SU-DHL-6 (cell line): Measurements from ENCODE around the gene NRL.

Source experiments
- H2AFZ ChIP-seq: fragments of 200-600 bp; sonication (generic); 2 replicates; pipeline ENCODE4 v1.6.1; 2014; ENCODE audit warnings: low read depth, mild to moderate bottlenecking, moderate library complexity, mixed read lengths, antibody characterized with exemption, low read length; ENCODE audit not compliant: severe bottlenecking
- H3F3A ChIP-seq: fragments of 200-600 bp; shearing (Covaris generic); 2 replicates; pipeline ENCODE4 v1.6.0; 2016; ENCODE audit warnings: antibody characterized with exemption, mild to moderate bottlenecking; ENCODE audit not compliant: insufficient read depth
- H3K27ac ChIP-seq: fragments of 200-600 bp; sonication (generic); 2 replicates; pipeline ENCODE4 v1.5.1; 2016; ENCODE audit warnings: low read depth, mild to moderate bottlenecking, low read length, moderate library complexity, mixed read lengths
- H3K27me3 ChIP-seq: fragments of 200-600 bp; sonication (generic), shearing (Covaris generic); 2 replicates; pipeline ENCODE4 v1.6.0; 2014; ENCODE audit warnings: mild to moderate bottlenecking, low read length
- H3K36me3 ChIP-seq: fragments of 200-600 bp; sonication (generic); 2 replicates; pipeline ENCODE4 v1.6.1; 2014; ENCODE audit warnings: mild to moderate bottlenecking, low read length, mixed read lengths
- H3K4me2 ChIP-seq: fragments of 300-600, 200-600 bp; shearing (Covaris generic), sonication (generic); 2 replicates; pipeline ENCODE4 v1.6.0; 2014; ENCODE audit warnings: low read length, low read depth, mild to moderate bottlenecking; ENCODE audit not compliant: poor library complexity, severe bottlenecking
- H3K4me3 ChIP-seq: fragments of 200-600 bp; sonication (generic); 2 replicates; pipeline ENCODE4 v1.5.1; 2014; ENCODE audit warnings: antibody characterized with exemption, low read length, mild to moderate bottlenecking, mixed read lengths; ENCODE audit not compliant: insufficient read depth, poor library complexity, severe bottlenecking
- H3K79me2 ChIP-seq: fragments of 200-600 bp; sonication (generic); 2 replicates; pipeline ENCODE4 v1.6.1; 2014; ENCODE audit warnings: mild to moderate bottlenecking, low read length, moderate library complexity; ENCODE audit not compliant: insufficient read depth
- H3K9ac ChIP-seq: fragments of 200-600 bp; sonication (generic); 2 replicates; pipeline ENCODE4 v1.7.0; 2014; ENCODE audit warnings: mild to moderate bottlenecking, low read length
- H3K9me2 ChIP-seq: fragments of 200-600 bp; sonication (generic); replicated peaks from 2 replicates; pipeline ENCODE4 v1.6.1; 2014; ENCODE audit warnings: low read length; ENCODE audit not compliant: insufficient read depth
- H3K9me3 ChIP-seq: fragments of 200-600 bp; sonication (generic); 2 replicates; pipeline ENCODE4 v1.6.1; 2014; ENCODE audit warnings: low read length, mixed read lengths; ENCODE audit not compliant: insufficient read depth
- H4K20me1 ChIP-seq: fragments of 200-600 bp; sonication (generic); 2 replicates; pipeline ENCODE4 v1.6.1; 2014; ENCODE audit warnings: low read depth, mild to moderate bottlenecking, antibody characterized with exemption, low read length, moderate library complexity, mixed read lengths
- EZH2phosphoT487 ChIP-seq: fragments of 200-600 bp; sonication (generic), shearing (Covaris generic); conservative IDR thresholded peaks from 2 replicates; pipeline ENCODE4 v1.6.1; 2018; ENCODE audit warnings: mild to moderate bottlenecking, antibody characterized with exemption, low read length, moderate library complexity, mixed read lengths
- TF ChIP-seq, protein P1 (sequence below): fragments of 200-600 bp; sonication (generic); IDR thresholded peaks from one replicate; pipeline ENCODE4 v1.5.1; 2017; ENCODE audit warnings: antibody characterized with exemption, mild to moderate bottlenecking, low read length, moderate library complexity; ENCODE audit not compliant: insufficient read depth, poor library complexity, severe bottlenecking

NRL gene

DNA sequence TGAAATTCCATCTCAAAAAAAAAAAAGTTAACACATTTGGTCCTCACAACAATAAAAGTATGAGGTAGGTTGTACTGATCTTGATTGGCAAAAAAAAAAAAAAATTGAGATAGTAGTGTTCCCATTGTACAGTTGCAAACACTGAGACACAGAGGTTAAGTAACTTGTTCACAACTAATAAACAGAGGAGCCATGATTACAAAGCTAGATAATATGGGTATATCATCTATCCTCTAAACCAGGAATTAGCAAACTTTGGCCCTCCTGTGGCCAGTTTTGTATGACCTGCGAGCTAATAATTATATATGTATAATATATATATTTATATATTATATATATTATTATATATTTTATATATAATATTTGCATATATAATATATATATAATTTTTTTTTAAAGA, 19.0 kb upstream of the NRL start:
- TF ChIP-seq, protein P1, sequence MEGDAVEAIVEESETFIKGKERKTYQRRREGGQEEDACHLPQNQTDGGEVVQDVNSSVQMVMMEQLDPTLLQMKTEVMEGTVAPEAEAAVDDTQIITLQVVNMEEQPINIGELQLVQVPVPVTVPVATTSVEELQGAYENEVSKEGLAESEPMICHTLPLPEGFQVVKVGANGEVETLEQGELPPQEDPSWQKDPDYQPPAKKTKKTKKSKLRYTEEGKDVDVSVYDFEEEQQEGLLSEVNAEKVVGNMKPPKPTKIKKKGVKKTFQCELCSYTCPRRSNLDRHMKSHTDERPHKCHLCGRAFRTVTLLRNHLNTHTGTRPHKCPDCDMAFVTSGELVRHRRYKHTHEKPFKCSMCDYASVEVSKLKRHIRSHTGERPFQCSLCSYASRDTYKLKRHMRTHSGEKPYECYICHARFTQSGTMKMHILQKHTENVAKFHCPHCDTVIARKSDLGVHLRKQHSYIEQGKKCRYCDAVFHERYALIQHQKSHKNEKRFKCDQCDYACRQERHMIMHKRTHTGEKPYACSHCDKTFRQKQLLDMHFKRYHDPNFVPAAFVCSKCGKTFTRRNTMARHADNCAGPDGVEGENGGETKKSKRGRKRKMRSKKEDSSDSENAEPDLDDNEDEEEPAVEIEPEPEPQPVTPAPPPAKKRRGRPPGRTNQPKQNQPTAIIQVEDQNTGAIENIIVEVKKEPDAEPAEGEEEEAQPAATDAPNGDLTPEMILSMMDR = no peak
- TF ChIP-seq EZH2phosphoT487 = no peak
- no peaks in the 10 kb centered on the region for H3K36me3 ChIP-seq
- H3K4me2 ChIP-seq = no peak overlapping the region
- H3K79me2 ChIP-seq = no peaks in the 10 kb centered on the region
- no peaks in the 10 kb centered on the region for H4K20me1 ChIP-seq
- H3K9me3 ChIP-seq = no peaks in the 10 kb centered on the region
- no peak overlapping the region for H2AFZ ChIP-seq
- H3K27ac ChIP-seq = no peak overlapping the region
- H3F3A ChIP-seq = peaks cover 23% of the 10 kb centered on the region
- no peaks in the 10 kb centered on the region for H3K27me3 ChIP-seq
- no peak overlapping the region for H3K9ac ChIP-seq
- no peak overlapping the region for H3K4me3 ChIP-seq
- H3K9me2 ChIP-seq = no peaks in the 10 kb centered on the region

DNA sequence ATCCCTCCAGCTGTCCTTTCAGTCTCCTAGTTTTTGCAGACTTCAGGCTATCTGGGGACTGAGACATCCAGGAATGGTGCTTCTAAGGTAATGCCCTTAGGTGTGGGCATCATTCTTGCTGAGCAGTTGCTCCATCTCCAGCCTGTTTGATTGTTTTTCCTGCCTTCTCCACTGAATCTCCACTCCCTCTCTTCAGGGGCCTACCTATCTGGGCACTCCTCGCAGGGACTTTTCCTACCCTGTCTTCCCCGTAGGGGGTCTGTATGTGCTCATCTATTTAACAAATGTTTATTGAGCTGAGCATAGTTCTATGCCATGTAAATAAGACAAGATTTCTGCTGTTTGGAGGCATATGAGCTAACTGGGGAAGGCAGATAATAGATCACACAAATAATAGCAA, 18.2 kb upstream of the NRL start:
- H3K9me3 ChIP-seq = no peaks in the 10 kb centered on the region
- no peaks in the 10 kb centered on the region for H3K9me2 ChIP-seq
- H4K20me1 ChIP-seq = no peaks in the 10 kb centered on the region
- no peak overlapping the region for H3K4me2 ChIP-seq
- no peak overlapping the region for H2AFZ ChIP-seq
- peaks cover 17% of the 10 kb centered on the region for H3F3A ChIP-seq
- TF ChIP-seq, protein P1 = no peak
- TF ChIP-seq EZH2phosphoT487 = no peak
- no peak overlapping the region for H3K9ac ChIP-seq
- H3K27ac ChIP-seq = no peak overlapping the region
- H3K4me3 ChIP-seq = no peak overlapping the region
- no peaks in the 10 kb centered on the region for H3K36me3 ChIP-seq
- H3K79me2 ChIP-seq = no peaks in the 10 kb centered on the region
- no peaks in the 10 kb centered on the region for H3K27me3 ChIP-seq

DNA sequence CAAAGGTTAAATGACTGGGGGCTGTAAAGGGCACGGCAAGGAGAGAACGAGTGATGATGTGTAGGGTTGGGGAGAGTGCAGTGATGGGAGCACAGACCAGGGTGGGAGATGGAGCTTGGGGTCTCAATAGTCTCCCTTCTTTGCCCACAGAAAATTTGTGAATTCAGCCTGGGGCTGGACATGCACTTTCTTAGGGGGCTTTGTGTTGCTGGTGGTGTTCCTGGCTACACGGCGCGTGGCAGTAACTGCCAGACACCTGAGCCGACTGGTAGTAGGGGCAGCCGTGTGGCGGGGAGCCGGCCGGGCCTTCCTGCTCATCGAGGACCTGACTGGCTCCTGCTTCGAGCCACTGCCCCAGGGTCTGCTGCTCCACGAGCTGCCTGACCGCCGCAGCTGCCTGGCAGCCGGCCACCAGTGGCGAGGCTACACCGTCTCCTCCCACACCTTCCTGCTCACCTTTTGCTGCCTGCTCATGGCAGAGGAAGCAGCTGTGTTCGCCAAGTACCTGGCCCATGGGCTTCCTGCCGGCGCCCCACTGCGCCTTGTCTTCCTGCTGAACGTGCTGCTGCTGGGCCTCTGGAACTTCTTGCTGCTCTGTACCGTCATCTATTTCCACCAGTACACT, 17.4 kb upstream of the NRL start:
- Histone ChIP-seq H3F3A (peaks cover 12% of the 10 kb centered on the region), H3K4me3 (no peak overlapping the region), H3K9me3 (no peaks in the 10 kb centered on the region), H3K27me3 (no peaks in the 10 kb centered on the region), H3K27ac (no peak overlapping the region), H2AFZ (no peak overlapping the region), H3K79me2 (no peaks in the 10 kb centered on the region), H3K36me3 (no peaks in the 10 kb centered on the region), H3K9me2 (no peaks in the 10 kb centered on the region), H4K20me1 (no peaks in the 10 kb centered on the region), H3K4me2 (no peak overlapping the region), H3K9ac (no peak overlapping the region)
- no peak for TF ChIP-seq EZH2phosphoT487
- TF ChIP-seq, protein P1 = no peak
